SH-SY5Y (cell line): Measurements from ENCODE around the gene DSCAML1.
A peak's percentile ranks its signal among the peaks of the same experiment; 100 is the strongest.

Experiments used
- GATA2 ChIP-seq: IDR thresholded peaks from 2 replicates; pipeline ENCODE4 v1.6.1; 2011; ENCODE audit warnings: mild to moderate bottlenecking, low read depth, low read length
- GATA3 ChIP-seq: IDR thresholded peaks from 2 replicates; pipeline ENCODE4 v1.6.1; 2011; ENCODE audit warnings: low read depth, mild to moderate bottlenecking, low read length, moderate library complexity

Gene DSCAML1

GRCh38 chr11:117815262-117815803 is 18.3 kb upstream of the DSCAML1 start:
- no peak for TF ChIP-seq GATA3
- TF ChIP-seq GATA2 = no peak

- no peak for TF ChIP-seq GATA2
- TF ChIP-seq GATA3 = no peak
These were observed 17.8 kb upstream of the DSCAML1 start for GRCh38 chr11:117814766-117815261.

- TF ChIP-seq GATA2 (no peak), GATA3 (no peak)
These were observed 17.3 kb upstream of the DSCAML1 start for GRCh38 chr11:117814204-117814765.

- no peak for TF ChIP-seq GATA3
- no peak for TF ChIP-seq GATA2
These were observed 12.4 kb upstream of the DSCAML1 start for GRCh38 chr11:117809236-117810055.

- TF ChIP-seq GATA2 = no peak
- no peak for TF ChIP-seq GATA3
These were observed 11.8 kb upstream of the DSCAML1 start for GRCh38 chr11:117808784-117809183.

GRCh38 chr11:117807482-117808327 is 10.7 kb upstream of the DSCAML1 start:
- TF ChIP-seq GATA3 = no peak

GRCh38 chr11:117806846-117807245 is 9.8 kb upstream of the DSCAML1 start:
- TF ChIP-seq GATA3 = no peak
- TF ChIP-seq GATA2 = no peak

- no peak for TF ChIP-seq GATA2
- no peak for TF ChIP-seq GATA3
These were observed 8.0 kb upstream of the DSCAML1 start for GRCh38 chr11:117805045-117805444.

GRCh38 chr11:117803896-117804295 is 6.9 kb upstream of the DSCAML1 start:
- TF ChIP-seq GATA2 (no peak), GATA3 (no peak)

- no peak for TF ChIP-seq GATA3
- TF ChIP-seq GATA2 = no peak
These were observed 2.6 kb upstream of the DSCAML1 start for GRCh38 chr11:117799634-117800033.

GRCh38 chr11:117796456-117796871 is 552 bp downstream of the DSCAML1 start:
- TF ChIP-seq GATA3 = no peak
- TF ChIP-seq GATA2 = no peak

GRCh38 chr11:117795638-117796455 is 1.2 kb downstream of the DSCAML1 start:
- no peak for TF ChIP-seq GATA3
- TF ChIP-seq GATA2 = peak; percentile 51; the same call in 1 of the 2 replicates

GRCh38 chr11:117794772-117795629 is 2.0 kb downstream of the DSCAML1 start:
- TF ChIP-seq GATA3 (no peak), GATA2 (no peak)
